GM12873 (cell line): Measurements from ENCODE around the gene LRRC52.

Source experiments
- CTCF ChIP-seq: IDR thresholded peaks from 2 replicates; pipeline ENCODE4 v1.5.1; 2012; ENCODE audit warnings: low read depth, mild to moderate bottlenecking, moderate library complexity, low read length, control low read depth; ENCODE audit not compliant: insufficient read depth; ENCODE audit errors: missing control alignments

Gene LRRC52

GRCh38 chr1:165525708-165526107 is 18.1 kb upstream of the LRRC52 start:
- TF ChIP-seq CTCF = no peak

- no peak for TF ChIP-seq CTCF
Measured at GRCh38 chr1:165527251-165528007, 16.4 kb upstream of the LRRC52 start.

- no peak for TF ChIP-seq CTCF
Measured at GRCh38 chr1:165531021-165531420, 12.8 kb upstream of the LRRC52 start.

- no peak for TF ChIP-seq CTCF
Measured at GRCh38 chr1:165532053-165532452, 11.7 kb upstream of the LRRC52 start.

GRCh38 chr1:165533254-165533653 is 10.5 kb upstream of the LRRC52 start:
- no peak for TF ChIP-seq CTCF

GRCh38 chr1:165536016-165536415 is 7.8 kb upstream of the LRRC52 start:
- no peak for TF ChIP-seq CTCF

- TF ChIP-seq CTCF = no peak
Measured at GRCh38 chr1:165537356-165538109, 6.3 kb upstream of the LRRC52 start.
